ENCODE data around the gene DUS1L.

GRCh38 chr17:82041144-82041814 is 24.3 kb downstream of the DUS1L start:
- TF ChIP-seq, protein P1, sequence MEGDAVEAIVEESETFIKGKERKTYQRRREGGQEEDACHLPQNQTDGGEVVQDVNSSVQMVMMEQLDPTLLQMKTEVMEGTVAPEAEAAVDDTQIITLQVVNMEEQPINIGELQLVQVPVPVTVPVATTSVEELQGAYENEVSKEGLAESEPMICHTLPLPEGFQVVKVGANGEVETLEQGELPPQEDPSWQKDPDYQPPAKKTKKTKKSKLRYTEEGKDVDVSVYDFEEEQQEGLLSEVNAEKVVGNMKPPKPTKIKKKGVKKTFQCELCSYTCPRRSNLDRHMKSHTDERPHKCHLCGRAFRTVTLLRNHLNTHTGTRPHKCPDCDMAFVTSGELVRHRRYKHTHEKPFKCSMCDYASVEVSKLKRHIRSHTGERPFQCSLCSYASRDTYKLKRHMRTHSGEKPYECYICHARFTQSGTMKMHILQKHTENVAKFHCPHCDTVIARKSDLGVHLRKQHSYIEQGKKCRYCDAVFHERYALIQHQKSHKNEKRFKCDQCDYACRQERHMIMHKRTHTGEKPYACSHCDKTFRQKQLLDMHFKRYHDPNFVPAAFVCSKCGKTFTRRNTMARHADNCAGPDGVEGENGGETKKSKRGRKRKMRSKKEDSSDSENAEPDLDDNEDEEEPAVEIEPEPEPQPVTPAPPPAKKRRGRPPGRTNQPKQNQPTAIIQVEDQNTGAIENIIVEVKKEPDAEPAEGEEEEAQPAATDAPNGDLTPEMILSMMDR (IDR thresholded peaks at IDR 0.05; ENCODE audit: low read length) = no peak
- TF ChIP-seq EZH2 (optimal IDR thresholded peaks at IDR 0.05; ENCODE audit: low read depth, low read length) = no peak
